BLaER1 (cell line): ENCODE measurements around the gene HSD3B2.

Source experiments
- H3K27ac ChIP-seq: shearing (Covaris generic); formaldehyde crosslinking; 2 replicates; pipeline ENCODE4 v1.8.1; 2022
- H3K27me3 ChIP-seq: shearing (Covaris generic); formaldehyde crosslinking; 2 replicates; pipeline ENCODE4 v1.8.1; 2022
- H3K36me3 ChIP-seq: shearing (Covaris generic); formaldehyde crosslinking; 2 replicates; pipeline ENCODE4 v1.8.1; 2022
- H3K4me1 ChIP-seq: shearing (Covaris generic); formaldehyde crosslinking; 2 replicates; pipeline ENCODE4 v1.8.1; 2022
- H3K4me2 ChIP-seq: shearing (Covaris generic); formaldehyde crosslinking; 2 replicates; pipeline ENCODE4 v1.8.1; 2022
- H3K4me3 ChIP-seq: shearing (Covaris generic); formaldehyde crosslinking; 2 replicates; pipeline ENCODE4 v1.8.1; 2022
- H3K9ac ChIP-seq: shearing (Covaris generic); formaldehyde crosslinking; 2 replicates; pipeline ENCODE4 v1.8.1; 2022
- H3K9me3 ChIP-seq: shearing (Covaris generic); formaldehyde crosslinking; 2 replicates; pipeline ENCODE4 v1.8.1; 2022
- H4K20me1 ChIP-seq: shearing (Covaris generic); formaldehyde crosslinking; 2 replicates; pipeline ENCODE4 v1.8.1; 2022
- Cebpa-rat ChIP-seq: shearing (Covaris generic); IDR thresholded peaks from 2 replicates; pipeline ENCODE4 v1.8.1; 2022

Gene HSD3B2

GRCh38 chr1:119394085-119394484 lies 20.9 kb upstream of the HSD3B2 start:
- Histone ChIP-seq H3K27ac (no peak overlapping the region), H3K4me2 (no peak overlapping the region), H4K20me1 (no peaks in the 10 kb centered on the region), H3K36me3 (no peaks in the 10 kb centered on the region), H3K9me3 (no peaks in the 10 kb centered on the region), H3K9ac (no peak overlapping the region), H3K27me3 (no peaks in the 10 kb centered on the region), H3K4me3 (no peak overlapping the region), H3K4me1 (no peaks in the 10 kb centered on the region)
- TF ChIP-seq Cebpa-rat, result no peak

- H3K4me1 ChIP-seq, result no peaks in the 10 kb centered on the region
- TF ChIP-seq Cebpa-rat, result no peak
- no peaks in the 10 kb centered on the region for H4K20me1 ChIP-seq
- no peaks in the 10 kb centered on the region for H3K27me3 ChIP-seq
- H3K9ac ChIP-seq, result no peak overlapping the region
- H3K4me3 ChIP-seq, result no peak overlapping the region
- H3K4me2 ChIP-seq, result no peak overlapping the region
- no peaks in the 10 kb centered on the region for H3K36me3 ChIP-seq
- H3K9me3 ChIP-seq, result no peaks in the 10 kb centered on the region
- H3K27ac ChIP-seq, result no peak overlapping the region
These were observed 18.0 kb upstream of the HSD3B2 start for GRCh38 chr1:119396982-119397381.

- Histone ChIP-seq H3K4me1 (no peaks in the 10 kb centered on the region), H3K27ac (no peak overlapping the region), H3K9ac (no peak overlapping the region), H3K9me3 (no peaks in the 10 kb centered on the region), H3K4me3 (no peak overlapping the region), H3K36me3 (no peaks in the 10 kb centered on the region), H3K4me2 (no peak overlapping the region), H3K27me3 (no peaks in the 10 kb centered on the region), H4K20me1 (no peaks in the 10 kb centered on the region)
- TF ChIP-seq Cebpa-rat, result no peak
These were observed 17.0 kb upstream of the HSD3B2 start for GRCh38 chr1:119397986-119398385.

GRCh38 chr1:119404736-119405135 lies 10.2 kb upstream of the HSD3B2 start:
- no peaks in the 10 kb centered on the region for H3K4me1 ChIP-seq
- H3K27me3 ChIP-seq, result no peaks in the 10 kb centered on the region
- H3K9ac ChIP-seq, result no peak overlapping the region
- H3K4me2 ChIP-seq, result no peak overlapping the region
- no peaks in the 10 kb centered on the region for H4K20me1 ChIP-seq
- H3K27ac ChIP-seq, result no peak overlapping the region
- no peak for TF ChIP-seq Cebpa-rat
- no peak overlapping the region for H3K4me3 ChIP-seq
- H3K9me3 ChIP-seq, result peaks cover 16% of the 10 kb centered on the region
- H3K36me3 ChIP-seq, result no peaks in the 10 kb centered on the region

GRCh38 chr1:119409731-119410130 lies 5.2 kb upstream of the HSD3B2 start:
- no peak for TF ChIP-seq Cebpa-rat
- Histone ChIP-seq H3K9me3 (peaks cover 16% of the 10 kb centered on the region), H3K27ac (no peak overlapping the region), H4K20me1 (no peaks in the 10 kb centered on the region), H3K27me3 (no peaks in the 10 kb centered on the region), H3K9ac (no peak overlapping the region), H3K4me1 (no peaks in the 10 kb centered on the region), H3K36me3 (no peaks in the 10 kb centered on the region), H3K4me3 (no peak overlapping the region), H3K4me2 (no peak overlapping the region)

- H3K27ac ChIP-seq, result no peak overlapping the region
- no peak overlapping the region for H3K4me2 ChIP-seq
- no peak overlapping the region for H3K4me3 ChIP-seq
- H3K4me1 ChIP-seq, result no peaks in the 10 kb centered on the region
- no peaks in the 10 kb centered on the region for H4K20me1 ChIP-seq
- H3K9me3 ChIP-seq, result peaks cover 11% of the 10 kb centered on the region
- H3K9ac ChIP-seq, result no peak overlapping the region
- no peaks in the 10 kb centered on the region for H3K36me3 ChIP-seq
- TF ChIP-seq Cebpa-rat, result no peak
- H3K27me3 ChIP-seq, result no peaks in the 10 kb centered on the region
These were observed 4.0 kb upstream of the HSD3B2 start for GRCh38 chr1:119410961-119411360.

- no peaks in the 10 kb centered on the region for H4K20me1 ChIP-seq
- H3K36me3 ChIP-seq, result no peaks in the 10 kb centered on the region
- H3K27ac ChIP-seq, result no peak overlapping the region
- TF ChIP-seq Cebpa-rat, result no peak
- H3K4me2 ChIP-seq, result no peak overlapping the region
- H3K9me3 ChIP-seq, result no peaks in the 10 kb centered on the region
- no peak overlapping the region for H3K4me3 ChIP-seq
- no peaks in the 10 kb centered on the region for H3K27me3 ChIP-seq
- no peaks in the 10 kb centered on the region for H3K4me1 ChIP-seq
- no peak overlapping the region for H3K9ac ChIP-seq
These were observed 1.2 kb downstream of the HSD3B2 start for GRCh38 chr1:119416006-119416640.

- no peaks in the 10 kb centered on the region for H4K20me1 ChIP-seq
- no peak overlapping the region for H3K4me2 ChIP-seq
- no peak for TF ChIP-seq Cebpa-rat
- H3K27ac ChIP-seq, result no peak overlapping the region
- no peaks in the 10 kb centered on the region for H3K4me1 ChIP-seq
- no peaks in the 10 kb centered on the region for H3K27me3 ChIP-seq
- H3K4me3 ChIP-seq, result no peak overlapping the region
- no peaks in the 10 kb centered on the region for H3K36me3 ChIP-seq
- H3K9me3 ChIP-seq, result no peaks in the 10 kb centered on the region
- H3K9ac ChIP-seq, result no peak overlapping the region
These were observed 4.2 kb downstream of the HSD3B2 start for GRCh38 chr1:119419109-119419508.

GRCh38 chr1:119420638-119421037 lies 5.7 kb downstream of the HSD3B2 start:
- H3K4me1 ChIP-seq, result no peaks in the 10 kb centered on the region
- H3K36me3 ChIP-seq, result no peaks in the 10 kb centered on the region
- no peak overlapping the region for H3K9ac ChIP-seq
- H3K9me3 ChIP-seq, result no peaks in the 10 kb centered on the region
- H3K4me2 ChIP-seq, result no peak overlapping the region
- H3K4me3 ChIP-seq, result no peak overlapping the region
- TF ChIP-seq Cebpa-rat, result no peak
- no peak overlapping the region for H3K27ac ChIP-seq
- no peaks in the 10 kb centered on the region for H3K27me3 ChIP-seq
- H4K20me1 ChIP-seq, result no peaks in the 10 kb centered on the region

- H4K20me1 ChIP-seq, result no peaks in the 10 kb centered on the region
- H3K27ac ChIP-seq, result no peak overlapping the region
- no peaks in the 10 kb centered on the region for H3K4me1 ChIP-seq
- H3K9me3 ChIP-seq, result no peaks in the 10 kb centered on the region
- H3K27me3 ChIP-seq, result no peaks in the 10 kb centered on the region
- no peaks in the 10 kb centered on the region for H3K36me3 ChIP-seq
- no peak overlapping the region for H3K4me3 ChIP-seq
- no peak overlapping the region for H3K9ac ChIP-seq
- H3K4me2 ChIP-seq, result no peak overlapping the region
- no peak for TF ChIP-seq Cebpa-rat
These were observed 7.7 kb downstream of the HSD3B2 start for GRCh38 chr1:119422631-119423030.

- TF ChIP-seq Cebpa-rat, result no peak
- Histone ChIP-seq H3K27me3 (no peaks in the 10 kb centered on the region), H3K9me3 (no peaks in the 10 kb centered on the region), H3K4me3 (no peak overlapping the region), H3K27ac (no peak overlapping the region), H3K4me2 (no peak overlapping the region), H3K4me1 (no peaks in the 10 kb centered on the region), H3K9ac (no peak overlapping the region), H4K20me1 (no peaks in the 10 kb centered on the region), H3K36me3 (no peaks in the 10 kb centered on the region)
These were observed 14.0 kb downstream of the HSD3B2 start for GRCh38 chr1:119428991-119429390.
